Glutamatergic neuron (in vitro differentiated cells): ENCODE measurements around the gene NRBP1. TPM values are rescaled to one million over a fixed set of nuclear protein-coding genes. Genes with fewer than 3 reads are reported as not detected.

ENCODE experiments used
- DNase-seq: peaks from one replicate; pipeline ENCODE4 v3.0.0; 2022
- H3K27ac Mint-ChIP-seq: one replicate; pipeline ENCODE4 v1.8.0; 2020; ENCODE audit warnings: mild to moderate bottlenecking, mixed read lengths, inconsistent platforms; ENCODE audit not compliant: unreplicated experiment
- H3K27me3 Mint-ChIP-seq: one replicate; pipeline ENCODE4 v1.8.0; 2020; ENCODE audit warnings: mild to moderate bottlenecking, moderate library complexity, mixed read lengths, inconsistent platforms; ENCODE audit not compliant: unreplicated experiment
- H3K36me3 Mint-ChIP-seq: one replicate; pipeline ENCODE4 v1.8.0; 2020; ENCODE audit warnings: mild to moderate bottlenecking, mixed read lengths, inconsistent platforms; ENCODE audit not compliant: unreplicated experiment
- H3K4me1 Mint-ChIP-seq: one replicate; pipeline ENCODE4 v1.8.0; 2020; ENCODE audit warnings: mild to moderate bottlenecking, low read depth, mixed read lengths, inconsistent platforms; ENCODE audit not compliant: unreplicated experiment
- H3K4me3 Mint-ChIP-seq: one replicate; pipeline ENCODE4 v1.8.0; 2020; ENCODE audit warnings: mild to moderate bottlenecking, mixed read lengths, inconsistent platforms; ENCODE audit not compliant: unreplicated experiment
- H3K9me3 Mint-ChIP-seq: one replicate; pipeline ENCODE4 v1.8.0; 2020; ENCODE audit warnings: mild to moderate bottlenecking, moderate library complexity, mixed read lengths, inconsistent platforms; ENCODE audit not compliant: unreplicated experiment
- CTCF ChIP-seq: fragments of 200-600 bp; sonication (generic); IDR thresholded peaks from one replicate; pipeline ENCODE4 v1.5.0; 2021; ENCODE audit not compliant: partially characterized antibody, unreplicated experiment
- total RNA-seq: library from RNA; stranded (reverse); fragmentation: NEBNext Ultra II Directional; extraction: Animal tissue kit (Norgen Biotek cat#: 25700); gene quantifications from one replicate; pipeline ENCODE4 v1.2.1, GENCODE V29; 2021; ENCODE audit not compliant: unreplicated experiment

NRBP1 gene
- total RNA-seq, 1 donor from 2014 or later = 142 TPM

- peaks cover 2% of the 10 kb centered on the region for H3K4me1 Mint-ChIP-seq
- no peak overlapping the region for H3K27ac Mint-ChIP-seq
- DNase-seq = no peak
- H3K4me3 Mint-ChIP-seq = no peak overlapping the region
- no peak for TF ChIP-seq CTCF
- no peaks in the 10 kb centered on the region for H3K36me3 Mint-ChIP-seq
- H3K27me3 Mint-ChIP-seq = peaks cover 2% of the 10 kb centered on the region
- peaks cover 6% of the 10 kb centered on the region for H3K9me3 Mint-ChIP-seq
Observed at GRCh38 chr2:27485496-27485895, 57.1 kb downstream of the NRBP1 start.

- peaks cover 2% of the 10 kb centered on the region for H3K4me1 Mint-ChIP-seq
Observed at GRCh38 chr2:27489118-27489497, 60.7 kb downstream of the NRBP1 start.

GRCh38 chr2:27489498-27490397, 61.3 kb downstream of the NRBP1 start, which contains the start of gene IFT172:
TSS of gene IFT172 (minus strand) at chr2:27489743. CDS start at chr2:27489653, 90 bp downstream.
- peak; percentile 99 for DNase-seq
- Mint-ChIP-seq H3K36me3 (no peaks in the 10 kb centered on the region), H3K9me3 (peaks cover 6% of the 10 kb centered on the region), H3K27me3 (peaks cover 9% of the 10 kb centered on the region), H3K27ac (peak within 1 kb of the TSS; percentile 31), H3K4me1 (peaks cover 2% of the 10 kb centered on the region), H3K4me3 (peak within 1 kb of the TSS; percentile 99)
- TF ChIP-seq CTCF = no peak

More at GRCh38 chr2:27489118-27489497, 60.7 kb downstream of the NRBP1 start:
- H3K9me3 Mint-ChIP-seq = peaks cover 6% of the 10 kb centered on the region
- peak overlapping the region; percentile 20 for H3K27ac Mint-ChIP-seq
- H3K27me3 Mint-ChIP-seq = peaks cover 9% of the 10 kb centered on the region
- TF ChIP-seq CTCF = no peak
- H3K36me3 Mint-ChIP-seq = no peaks in the 10 kb centered on the region
- peak overlapping the region; percentile 99 for H3K4me3 Mint-ChIP-seq
- no peak for DNase-seq

Other genes with a start within 250 kb of the NRBP1 start
- gene ATRAID, start 216.6 kb upstream of the NRBP1 start, total RNA-seq = 58.8 TPM
- 40.0 TPM for gene SLC5A6, start 216.4 kb upstream of the NRBP1 start, total RNA-seq
- 38.5 TPM for gene CAD, start 211.3 kb upstream of the NRBP1 start, total RNA-seq
- 1.3 TPM for gene SLC30A3, start 165.6 kb upstream of the NRBP1 start, total RNA-seq
- not detected for gene DNAJC5G, start 153.2 kb upstream of the NRBP1 start, total RNA-seq
- 2.0 TPM for gene TRIM54, start 146.2 kb upstream of the NRBP1 start, total RNA-seq
- gene UCN, start 120.2 kb upstream of the NRBP1 start, total RNA-seq = 1.9 TPM
- 56.6 TPM for gene MPV17, start 105.5 kb upstream of the NRBP1 start, total RNA-seq
- gene GTF3C2, start 71.9 kb upstream of the NRBP1 start, total RNA-seq = 111 TPM
- 53.6 TPM for gene EIF2B4, start 58.3 kb upstream of the NRBP1 start, total RNA-seq
- 72.5 TPM for gene SNX17, start 58.0 kb upstream of the NRBP1 start, total RNA-seq
- gene ZNF513, start 47.9 kb upstream of the NRBP1 start, total RNA-seq = 30.2 TPM
- gene PPM1G, start 19.0 kb upstream of the NRBP1 start, total RNA-seq = 84.9 TPM
- gene KRTCAP3, start 13.8 kb downstream of the NRBP1 start, total RNA-seq = 4.2 TPM
- gene IFT172, start 61.1 kb downstream of the NRBP1 start, total RNA-seq = 43.6 TPM
- 15.2 TPM for gene FNDC4, start 66.6 kb downstream of the NRBP1 start, total RNA-seq
- gene GCKR, start 68.2 kb downstream of the NRBP1 start, total RNA-seq = 0.61 TPM
- 93.1 TPM for gene ZNF512, start 154.4 kb downstream of the NRBP1 start, total RNA-seq
- 5.3 TPM for gene CCDC121, start 200.4 kb downstream of the NRBP1 start, total RNA-seq
- gene GPN1, start 200.4 kb downstream of the NRBP1 start, total RNA-seq = 37.5 TPM
- 47.4 TPM for gene SUPT7L, start 235.0 kb downstream of the NRBP1 start, total RNA-seq
- gene SLC4A1AP, start 235.3 kb downstream of the NRBP1 start, total RNA-seq = 24.7 TPM